Muscle of leg (tissue), 11 donors: ENCODE measurements around the gene WDTC1. TPM values are rescaled to one million over a fixed set of nuclear protein-coding genes. Genes with fewer than 3 reads are reported as not detected.

ENCODE experiments used
- DNase-seq: peaks from one replicate; pipeline ENCODE4 v3.0.0; 2013
- H3K27ac ChIP-seq: one replicate; pipeline ENCODE4 v1.5.1; 2013; ENCODE audit warnings: mild to moderate bottlenecking, low read length, control low read depth
- H3K27me3 ChIP-seq: one replicate; pipeline ENCODE4 v1.6.1; 2013; ENCODE audit warnings: low read length; ENCODE audit not compliant: control insufficient read depth, insufficient read depth
- H3K36me3 ChIP-seq: one replicate; pipeline ENCODE4 v1.6.1; 2013; ENCODE audit warnings: low read length; ENCODE audit not compliant: control insufficient read depth, insufficient read depth
- H3K4me1 ChIP-seq: one replicate; pipeline ENCODE4 v1.6.1; 2013; ENCODE audit warnings: low read length; ENCODE audit not compliant: control insufficient read depth, insufficient read depth
- H3K4me3 ChIP-seq: one replicate; pipeline ENCODE4 v1.5.1; 2013; ENCODE audit warnings: low read length, control low read depth
- H3K9me3 ChIP-seq: replicated peaks from 2 replicates; pipeline ENCODE4 v1.6.1; 2013; ENCODE audit warnings: low read depth, low read length; ENCODE audit not compliant: control insufficient read depth
- WGBS: methylation state at CpG from one replicate; pipeline ENCODE4 v1.1.5; 2013; ENCODE audit warnings: missing lambda C conversion rate; ENCODE audit not compliant: insufficient coverage; 5-methylcytosine and 5-hydroxymethylcytosine counted together
- polyA plus RNA-seq, 8 donors: library from polyadenylated mRNA; unstranded; fragments of 120-200 nt; gene quantifications; one replicate each; pipeline versions ENCODE4 v1.2.1 to v1.2.3, GENCODE V29; 2013; ENCODE audit warnings: inconsistent platforms in 1 of 8, low replicate concordance in 1 of 8; ENCODE audit not compliant: insufficient read length in 8 of 8, insufficient read depth in 1 of 8
- total RNA-seq: library from RNA; stranded (reverse); fragments of 120-200 nt; gene quantifications from one replicate; pipeline ENCODE4 v1.2.4, GENCODE V29; 2013

Gene WDTC1
- total and polyA plus RNA-seq, 9 donors: 11.3 to 30.7 (median 27.4) TPM

DNA sequence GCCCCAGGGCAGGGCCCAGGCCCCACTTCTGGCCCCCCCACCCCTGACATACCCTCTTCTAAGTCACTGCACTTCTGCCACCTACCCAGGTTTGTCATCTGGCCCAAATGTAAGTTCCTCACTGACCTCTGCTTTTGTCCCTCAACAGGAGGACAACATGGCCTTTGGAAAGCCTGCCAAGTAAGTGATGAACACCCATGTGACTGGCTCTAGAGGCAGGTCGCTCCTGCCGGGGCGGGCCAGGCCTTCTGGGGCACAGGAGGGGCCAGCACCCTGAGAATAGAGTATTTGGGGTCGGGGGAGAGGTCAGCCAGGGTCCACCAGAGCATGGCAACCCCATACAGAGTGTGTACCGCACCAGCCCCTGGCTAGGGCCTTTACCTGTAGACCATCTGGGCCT lies 97.5 kb downstream of the WDTC1 start:
- DNase-seq: no peak
- 90% methylated on average over 2 of the region's 5 CpGs for WGBS
- H3K4me3 ChIP-seq: no peak overlapping the region
- H3K36me3 ChIP-seq: peaks cover 76% of the 10 kb centered on the region
- peaks cover 1% of the 10 kb centered on the region for H3K4me1 ChIP-seq
- H3K27me3 ChIP-seq: no peaks in the 10 kb centered on the region
- no peak overlapping the region for H3K27ac ChIP-seq
- H3K9me3 ChIP-seq: no peaks in the 10 kb centered on the region

GRCh38 chr1:27332536-27333281 lies 98.3 kb downstream of the WDTC1 start:
- 60% methylated on average over 9 of the region's 11 CpGs for WGBS
- Histone ChIP-seq H3K36me3 (peaks cover 76% of the 10 kb centered on the region), H3K4me1 (no peaks in the 10 kb centered on the region), H3K9me3 (no peaks in the 10 kb centered on the region), H3K27me3 (no peaks in the 10 kb centered on the region), H3K27ac (no peak overlapping the region), H3K4me3 (no peak overlapping the region)
- peak; percentile 32 for DNase-seq

DNA sequence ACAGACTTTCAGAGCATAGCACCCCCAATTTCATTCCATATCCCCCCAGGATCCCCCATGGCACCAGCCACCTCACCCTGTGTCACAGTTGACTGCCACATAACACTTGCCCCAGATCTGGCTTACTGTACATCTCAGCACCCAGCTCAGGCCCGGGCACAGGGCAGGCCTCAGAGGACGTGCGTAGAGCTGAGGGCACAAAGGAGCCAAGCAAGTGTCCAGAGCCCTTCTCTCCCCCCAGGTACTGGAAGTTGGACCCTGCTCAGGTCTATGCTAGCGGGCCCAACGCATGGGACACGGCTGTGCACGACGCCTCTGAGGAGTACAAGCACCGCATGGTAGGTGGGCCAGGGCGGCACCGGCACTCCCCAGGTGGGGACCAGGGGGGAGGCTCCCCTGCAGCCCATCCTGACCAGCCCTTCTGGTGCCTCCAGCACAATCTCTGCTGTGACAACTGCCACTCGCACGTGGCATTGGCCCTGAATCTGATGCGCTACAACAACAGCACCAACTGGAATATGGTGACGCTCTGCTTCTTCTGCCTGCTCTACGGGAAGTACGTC lies 99.4 kb downstream of the WDTC1 start:
- Histone ChIP-seq H3K27ac (no peak overlapping the region), H3K4me3 (no peak overlapping the region), H3K4me1 (no peaks in the 10 kb centered on the region), H3K9me3 (no peaks in the 10 kb centered on the region), H3K27me3 (no peaks in the 10 kb centered on the region), H3K36me3 (peaks cover 70% of the 10 kb centered on the region)
- no peak for DNase-seq
- 87% methylated on average over 16 of the region's 17 CpGs for WGBS

DNA sequence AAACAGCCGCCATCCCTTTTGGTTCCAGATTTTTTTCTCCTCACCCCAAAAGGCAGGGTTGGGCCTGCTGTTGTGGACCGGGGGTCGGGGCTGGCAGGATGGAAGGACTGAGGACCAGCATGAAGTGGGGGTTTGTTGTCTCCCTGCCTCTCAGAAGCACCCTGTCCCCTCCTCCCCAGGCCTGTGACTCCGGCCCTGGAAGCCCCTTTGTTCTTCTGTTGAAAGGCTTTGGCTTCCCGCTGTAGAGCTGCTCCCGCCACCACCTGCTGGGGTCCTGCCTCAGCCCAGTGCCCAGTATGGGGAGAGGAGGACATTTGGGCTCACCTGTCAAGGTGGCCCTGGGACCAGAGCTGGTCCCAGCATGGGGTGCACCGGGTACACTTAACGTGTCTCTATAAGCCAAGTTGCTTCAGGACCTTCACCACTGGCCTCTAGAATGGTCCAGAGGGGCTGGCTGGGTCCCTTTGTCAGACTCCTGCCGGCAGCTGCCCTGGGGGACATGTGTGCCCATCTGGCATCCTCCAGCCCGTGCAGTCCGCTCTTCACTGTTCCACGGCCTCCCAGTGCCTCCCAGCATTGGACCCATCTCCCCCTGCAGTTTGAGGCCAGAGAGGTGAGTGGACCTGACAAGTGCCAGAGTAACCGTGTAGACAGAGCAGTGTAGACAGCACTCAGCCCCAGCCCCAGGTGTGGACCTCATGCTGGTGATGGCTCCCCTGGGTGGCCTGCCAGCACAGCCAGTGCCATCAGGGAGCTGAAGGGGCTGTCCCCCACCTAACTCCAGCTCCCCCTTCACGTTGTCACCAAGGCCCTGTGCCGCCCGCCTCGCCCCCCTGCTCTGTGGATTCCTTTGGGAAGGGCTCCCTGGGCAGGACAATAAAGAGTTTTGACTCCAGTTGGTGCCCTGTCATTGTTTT lies 101.3 kb downstream of the WDTC1 start:
- Histone ChIP-seq H3K27ac (no peak overlapping the region), H3K36me3 (peaks cover 62% of the 10 kb centered on the region), H3K27me3 (no peaks in the 10 kb centered on the region), H3K9me3 (no peaks in the 10 kb centered on the region), H3K4me1 (no peaks in the 10 kb centered on the region), H3K4me3 (no peak overlapping the region)
- 87% methylated on average over 10 of the region's 17 CpGs for WGBS
- DNase-seq: no peak

GRCh38 chr1:27336756-27337155 lies 102.3 kb downstream of the WDTC1 start:
- peaks cover 53% of the 10 kb centered on the region for H3K36me3 ChIP-seq
- no peak for DNase-seq
- no peaks in the 10 kb centered on the region for H3K9me3 ChIP-seq
- H3K4me1 ChIP-seq: peaks cover 3% of the 10 kb centered on the region
- H3K27ac ChIP-seq: no peak overlapping the region
- 96% methylated on average over 5 of the region's 5 CpGs for WGBS
- no peaks in the 10 kb centered on the region for H3K27me3 ChIP-seq
- H3K4me3 ChIP-seq: no peak overlapping the region

GRCh38 chr1:27338751-27339150 lies 104.3 kb downstream of the WDTC1 start:
- Histone ChIP-seq H3K36me3 (peaks cover 34% of the 10 kb centered on the region), H3K27me3 (no peaks in the 10 kb centered on the region), H3K27ac (no peak overlapping the region), H3K4me3 (no peak overlapping the region), H3K9me3 (no peaks in the 10 kb centered on the region), H3K4me1 (peaks cover 6% of the 10 kb centered on the region)
- WGBS: 89% methylated on average over 3 of the region's 6 CpGs
- no peak for DNase-seq

- peaks cover 29% of the 10 kb centered on the region for H3K36me3 ChIP-seq
- no peak overlapping the region for H3K4me3 ChIP-seq
- H3K4me1 ChIP-seq: peaks cover 6% of the 10 kb centered on the region
- no peaks in the 10 kb centered on the region for H3K9me3 ChIP-seq
- no peak overlapping the region for H3K27ac ChIP-seq
- no peak for DNase-seq
- H3K27me3 ChIP-seq: no peaks in the 10 kb centered on the region
- WGBS: 42% methylated on average over 5 of the region's 5 CpGs
Observed at GRCh38 chr1:27339213-27339612, 104.8 kb downstream of the WDTC1 start.

DNA sequence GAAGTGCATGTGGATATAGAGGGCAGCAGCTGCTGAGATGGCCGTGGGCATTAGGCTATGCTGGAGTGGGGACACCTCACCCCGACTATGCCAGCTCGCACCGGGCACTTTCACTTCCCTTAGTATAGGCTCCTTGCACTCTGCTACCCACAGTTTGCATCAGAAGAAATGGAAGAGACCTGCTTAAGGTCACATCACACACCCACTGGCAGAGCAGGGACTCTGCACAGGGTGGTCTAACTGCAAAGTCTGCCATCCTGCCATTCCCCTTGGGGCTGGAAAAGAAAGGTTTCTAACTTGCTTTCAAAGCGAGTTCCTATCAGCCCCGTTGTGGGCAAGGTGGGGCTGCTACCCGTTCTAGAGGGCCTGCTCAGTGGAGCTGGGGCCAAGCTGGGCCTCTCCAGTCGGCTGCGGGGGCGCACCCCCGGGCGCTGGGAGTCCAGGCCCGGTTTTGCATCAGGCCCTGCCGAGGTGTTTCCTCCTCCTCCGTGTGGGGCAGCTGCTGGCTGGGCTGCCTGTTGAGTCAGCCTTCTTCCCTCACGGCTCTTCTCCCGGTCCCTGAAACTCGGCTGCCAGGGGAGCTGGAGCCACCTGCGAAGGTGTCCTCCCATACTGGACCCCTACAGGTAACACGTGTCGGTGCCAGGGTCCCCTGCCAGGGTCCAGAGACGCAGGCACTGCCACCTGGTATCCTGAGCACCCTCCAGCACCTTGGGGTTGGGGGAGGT lies 107.3 kb downstream of the WDTC1 start, which contains the start of gene SYTL1:
TSS of gene SYTL1 (plus strand) at position 498 of the 728 bp plus-strand sequence. CDS start 3,313 bp downstream, outside the sequence.
- DNase-seq: no peak
- H3K9me3 ChIP-seq: no peaks in the 10 kb centered on the region

GRCh38 chr1:27342391-27342777 lies 108.0 kb downstream of the WDTC1 start:
- Histone ChIP-seq H3K36me3 (no peaks in the 10 kb centered on the region), H3K9me3 (no peaks in the 10 kb centered on the region), H3K4me1 (peaks cover 6% of the 10 kb centered on the region), H3K4me3 (no peak overlapping the region), H3K27ac (no peak overlapping the region), H3K27me3 (peaks cover 3% of the 10 kb centered on the region)
- 62% methylated on average over 8 of the region's 8 CpGs for WGBS
- no peak for DNase-seq

More for the DNA sequence above, 107.3 kb downstream of the WDTC1 start, which contains the start of gene SYTL1:
- no peak within 1 kb of the TSS for H3K4me3 ChIP-seq
- 11% methylated on average over 10 of the region's 22 CpGs for WGBS
- H3K36me3 ChIP-seq: peaks cover 5% of the 10 kb centered on the region
- peaks cover 6% of the 10 kb centered on the region for H3K4me1 ChIP-seq
- H3K27me3 ChIP-seq: peaks cover 3% of the 10 kb centered on the region
- no peak within 1 kb of the TSS for H3K27ac ChIP-seq
